GM18868 (cell line): Measurements from ENCODE around the gene STK4.

ENCODE experiments used
- ATAC-seq: cut with Tn5 transposase; IDR thresholded peaks from one replicate; pipeline ENCODE4 v1.9.1; 2021; ENCODE audit warnings: mild to moderate bottlenecking, moderate library complexity; ENCODE audit not compliant: unreplicated experiment

STK4 gene

DNA sequence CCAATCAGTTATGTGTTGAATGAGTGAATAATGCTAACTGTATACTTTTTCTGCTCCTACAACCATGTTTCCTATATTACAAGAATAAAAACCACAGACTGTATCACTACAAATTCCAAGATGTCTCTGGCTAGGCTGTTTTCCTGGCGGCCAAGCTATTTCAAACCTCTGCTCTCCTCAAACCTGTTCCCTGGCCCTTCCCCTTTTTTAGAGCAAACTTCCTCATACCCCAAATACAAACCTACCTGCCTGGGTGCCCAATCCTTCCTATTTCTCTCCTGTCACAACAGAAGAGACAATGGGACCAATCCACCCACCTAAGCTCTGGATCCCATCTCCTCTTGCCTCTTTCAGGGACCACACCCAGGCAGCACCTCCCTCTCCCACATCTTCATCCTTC, 13.6 kb upstream of the STK4 start:
- no peak for ATAC-seq

DNA sequence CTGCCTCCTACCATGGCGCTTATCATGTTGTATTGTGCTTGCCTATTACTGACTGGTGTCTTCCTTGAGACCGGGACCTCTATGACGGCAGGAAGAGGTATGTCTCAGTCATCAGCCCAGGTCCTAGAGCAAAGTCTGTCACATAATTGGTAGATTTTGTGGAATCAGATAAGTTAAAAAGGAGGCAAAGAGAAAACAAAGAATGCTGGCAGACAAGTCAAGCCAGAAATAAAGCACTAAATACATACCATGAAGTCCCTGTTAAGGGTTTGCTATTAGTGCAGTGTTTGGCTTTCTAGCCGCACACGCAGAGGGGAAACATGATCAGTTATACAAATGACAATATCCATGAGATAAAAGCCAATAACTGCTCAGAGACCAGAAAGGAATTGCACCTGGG, 12.1 kb upstream of the STK4 start:
- ATAC-seq = no peak

DNA sequence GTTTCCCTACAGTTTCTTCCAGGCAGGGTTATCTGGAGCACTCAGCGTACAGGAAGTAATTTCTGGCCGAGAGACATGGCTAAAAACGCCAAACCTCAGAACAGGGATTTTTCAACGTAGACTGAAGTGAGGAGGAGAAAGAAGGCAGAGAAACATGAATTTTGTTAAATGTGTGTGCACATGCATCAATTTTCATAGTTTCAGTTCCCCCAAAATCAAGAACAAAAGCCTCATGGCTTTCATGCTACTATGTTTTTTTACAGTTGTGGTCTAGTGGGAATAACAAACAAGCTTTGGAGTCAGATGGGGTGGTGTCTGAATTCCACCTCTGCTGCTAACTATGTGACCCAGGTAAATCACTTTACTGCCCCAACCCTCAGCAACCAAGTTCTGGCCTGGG, 11.0 kb upstream of the STK4 start:
- ATAC-seq = no peak

DNA sequence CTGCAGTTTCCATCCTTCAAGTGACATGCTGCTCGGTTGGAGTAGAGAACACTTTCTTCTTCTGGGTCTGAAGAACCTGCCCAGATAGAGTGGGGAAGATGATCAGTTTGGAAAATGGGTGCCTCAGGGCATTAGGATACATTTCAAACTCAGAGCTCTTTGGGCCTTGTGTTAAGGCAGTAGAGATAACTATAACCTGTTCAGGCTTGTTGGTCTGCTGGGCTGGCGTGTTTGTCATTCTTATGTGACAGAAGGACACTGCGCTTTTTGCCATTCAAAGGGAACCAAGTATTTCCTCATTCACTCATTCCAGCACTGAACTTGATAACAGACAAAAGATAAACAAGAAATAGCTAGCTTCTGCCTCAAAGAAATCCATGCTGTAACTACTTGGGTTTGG, 9.9 kb upstream of the STK4 start:
- ATAC-seq = no peak

DNA sequence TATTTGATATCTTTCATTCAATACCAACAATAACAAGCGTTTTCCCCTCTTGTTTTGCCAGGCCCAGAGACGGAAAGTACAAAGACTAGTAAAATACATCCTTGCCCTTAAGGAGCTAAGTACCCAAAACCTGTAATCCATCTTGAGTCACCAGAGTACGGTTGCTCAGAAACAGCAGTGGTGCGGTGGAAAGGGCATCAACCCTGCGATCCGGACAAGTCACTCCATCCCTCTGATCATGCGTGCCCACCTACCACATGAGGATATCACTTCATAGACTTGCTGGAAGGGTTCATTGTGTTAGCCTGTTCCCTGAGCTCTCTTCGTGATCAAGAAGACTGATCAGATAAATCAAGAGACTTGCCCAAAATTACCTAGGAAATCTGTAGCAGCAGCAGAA, 8.0 kb upstream of the STK4 start:
- no peak for ATAC-seq

DNA sequence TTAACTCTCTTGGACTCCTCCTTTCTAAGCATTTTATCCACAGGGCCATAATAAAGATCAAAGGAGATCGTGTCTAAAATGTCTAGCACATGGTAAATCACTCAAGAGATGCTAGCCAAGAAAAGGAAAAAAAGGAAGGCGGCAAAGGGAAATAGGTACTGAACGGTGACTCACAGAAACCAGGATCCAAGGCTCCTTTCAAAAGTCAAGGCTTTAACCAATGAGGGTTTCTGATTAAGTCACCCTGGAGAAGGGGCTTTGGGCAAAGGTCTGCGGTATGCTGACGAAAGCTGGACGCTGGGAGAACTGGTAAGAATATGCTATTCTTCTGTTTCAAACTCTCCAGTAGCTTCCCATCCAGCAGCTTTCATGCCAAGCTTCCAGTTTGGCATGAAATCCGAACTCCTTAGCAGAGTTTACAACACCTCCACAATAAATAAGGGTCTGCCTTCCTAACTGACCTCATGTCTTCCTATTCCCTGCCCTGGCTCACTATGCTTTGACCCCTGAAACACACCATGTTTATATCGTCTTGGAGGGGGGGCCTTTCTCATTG, 7.2 kb upstream of the STK4 start:
- no peak for ATAC-seq

DNA sequence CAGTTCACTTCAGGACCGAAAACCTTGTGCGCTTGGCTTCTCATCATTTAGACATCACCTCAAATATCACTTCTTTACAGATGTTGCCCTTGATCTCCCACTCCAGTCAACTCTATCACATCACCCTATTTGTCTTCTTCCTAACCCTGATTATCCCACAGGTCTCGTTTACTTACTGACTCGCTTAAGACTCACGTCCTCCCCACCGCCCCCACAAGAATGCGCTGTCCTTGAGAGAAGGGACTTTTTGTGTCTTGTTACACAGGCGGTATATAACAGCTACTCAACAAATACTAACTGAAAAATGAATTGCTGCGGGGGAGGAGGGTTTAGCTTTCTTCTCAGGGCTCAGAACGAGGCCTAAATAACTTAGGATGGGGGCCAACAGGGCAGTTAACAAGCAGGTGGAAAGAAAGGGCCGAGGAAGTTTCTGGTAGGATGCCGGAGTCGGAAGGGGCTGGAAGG, 6.6 kb upstream of the STK4 start:
- ATAC-seq = peak; percentile 18

DNA sequence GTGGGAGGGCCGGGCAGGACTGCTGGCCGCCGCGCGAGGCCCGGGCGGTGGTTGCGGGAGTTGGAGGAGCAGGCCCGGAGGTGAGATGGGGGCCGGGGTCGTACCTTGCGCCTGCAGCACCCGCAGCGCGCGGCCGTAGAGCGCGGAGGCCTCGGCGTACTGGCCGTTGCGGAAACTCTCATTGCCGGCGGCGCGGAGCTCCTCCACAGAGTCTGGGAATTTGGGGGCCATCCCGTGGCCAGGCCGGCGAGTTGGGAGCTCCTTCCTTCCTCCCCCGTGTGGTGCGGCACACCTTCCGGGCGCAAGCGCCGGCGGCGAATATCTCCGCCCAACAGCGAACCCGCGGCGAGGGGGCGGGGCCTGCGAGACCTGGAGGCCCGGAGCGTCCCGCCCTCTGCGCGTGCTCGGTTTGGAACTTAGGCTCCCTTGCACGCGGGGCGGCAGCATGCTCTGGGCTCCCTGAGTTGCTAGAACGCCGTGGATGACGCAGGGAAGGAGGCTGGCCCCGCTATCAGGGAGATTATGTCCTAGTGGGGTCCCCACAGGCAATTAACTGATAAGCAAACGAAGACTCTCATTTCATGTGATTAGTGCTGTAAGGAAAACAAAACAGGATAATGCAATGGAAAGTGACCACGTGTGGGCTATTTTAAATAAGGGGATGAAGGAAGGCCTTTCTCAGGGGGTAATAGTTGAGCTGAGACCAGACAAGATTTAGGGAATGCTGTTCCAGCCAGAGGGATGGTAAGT, 6.0 kb upstream of the STK4 start, which contains the start of gene TOMM34:
TSS of gene TOMM34 (minus strand) at position 295 of the 750 bp plus-strand sequence. CDS start at position 231, 64 bp downstream.
- ATAC-seq = peak; percentile 92

DNA sequence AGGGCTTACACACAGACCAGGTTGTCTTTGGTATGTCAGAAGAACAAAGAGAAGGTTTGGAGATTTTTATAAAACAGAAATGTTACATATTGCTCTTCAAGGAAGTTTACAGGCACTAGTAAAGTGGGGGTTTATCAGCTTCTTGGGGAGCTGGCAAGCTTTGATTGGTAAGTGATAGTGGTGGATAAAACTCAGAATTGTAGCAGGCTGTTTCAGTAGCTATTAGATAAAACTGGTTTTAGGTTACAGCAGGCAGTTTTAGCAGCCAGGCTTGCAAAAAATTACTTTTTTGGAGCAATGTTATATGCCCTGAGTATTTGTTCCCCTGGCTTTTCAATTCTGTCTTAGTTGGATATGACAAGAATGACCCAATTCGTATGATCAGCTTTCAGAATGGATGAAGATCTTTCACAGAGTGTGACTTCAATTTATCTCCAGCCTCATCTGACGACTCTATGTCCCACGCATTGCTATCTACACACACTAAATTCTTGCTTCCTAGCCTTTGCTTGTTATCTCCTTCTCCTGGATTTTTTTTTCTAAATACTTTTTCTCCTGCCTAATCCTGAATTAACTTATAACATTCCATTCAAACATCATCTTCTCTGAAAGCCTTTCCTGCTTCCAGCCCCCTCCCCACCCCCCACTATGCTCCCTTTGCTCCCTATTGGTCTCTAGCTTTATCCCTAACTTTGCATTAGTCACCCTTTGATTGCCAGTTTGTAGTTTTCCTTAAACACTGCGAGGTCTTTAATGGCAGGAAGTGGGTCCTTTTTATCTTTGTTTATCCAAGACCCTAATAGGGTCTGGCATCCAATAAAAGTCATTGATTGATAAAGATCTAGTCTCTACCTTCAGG, 5.1 kb upstream of the STK4 start:
- no peak for ATAC-seq

DNA sequence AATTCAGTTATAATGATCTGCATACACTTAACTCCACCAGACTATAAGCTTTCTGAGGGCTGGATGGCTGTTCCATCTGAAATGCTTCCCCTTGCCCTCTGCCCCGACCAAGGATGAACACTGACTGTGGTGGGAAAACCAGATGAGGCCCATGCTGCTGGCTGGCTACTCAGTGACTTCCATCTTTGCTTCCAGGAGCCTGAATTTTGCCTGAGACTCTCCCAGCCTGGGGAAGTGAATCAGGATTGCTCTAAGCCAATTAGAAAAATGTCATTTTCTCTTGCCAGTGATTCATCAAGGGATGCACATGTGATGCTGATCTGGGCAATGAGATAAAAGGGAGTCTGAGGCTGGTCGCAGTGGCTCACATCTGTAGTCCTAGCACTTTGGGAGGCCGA, 4.4 kb upstream of the STK4 start:
- no peak for ATAC-seq

DNA sequence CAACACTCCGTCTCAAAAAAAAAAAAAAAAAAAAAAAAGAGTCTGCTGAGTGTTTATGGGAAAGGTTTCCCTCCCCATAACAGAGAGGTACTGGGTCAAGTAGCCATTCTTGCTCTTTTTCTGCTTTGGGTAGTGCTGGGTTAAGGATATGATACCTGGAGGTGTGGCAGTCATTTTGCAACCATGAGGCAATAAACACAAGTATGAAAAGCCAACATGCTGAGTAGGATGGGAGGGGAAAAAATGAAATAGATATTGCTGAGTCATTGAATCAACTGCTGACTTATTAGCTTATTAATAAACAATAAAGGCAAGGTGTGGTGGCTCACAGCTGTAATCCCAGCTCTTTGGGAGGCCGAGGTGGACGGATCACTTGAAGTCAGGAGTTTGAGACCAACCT, 3.8 kb upstream of the STK4 start:
- no peak for ATAC-seq

DNA sequence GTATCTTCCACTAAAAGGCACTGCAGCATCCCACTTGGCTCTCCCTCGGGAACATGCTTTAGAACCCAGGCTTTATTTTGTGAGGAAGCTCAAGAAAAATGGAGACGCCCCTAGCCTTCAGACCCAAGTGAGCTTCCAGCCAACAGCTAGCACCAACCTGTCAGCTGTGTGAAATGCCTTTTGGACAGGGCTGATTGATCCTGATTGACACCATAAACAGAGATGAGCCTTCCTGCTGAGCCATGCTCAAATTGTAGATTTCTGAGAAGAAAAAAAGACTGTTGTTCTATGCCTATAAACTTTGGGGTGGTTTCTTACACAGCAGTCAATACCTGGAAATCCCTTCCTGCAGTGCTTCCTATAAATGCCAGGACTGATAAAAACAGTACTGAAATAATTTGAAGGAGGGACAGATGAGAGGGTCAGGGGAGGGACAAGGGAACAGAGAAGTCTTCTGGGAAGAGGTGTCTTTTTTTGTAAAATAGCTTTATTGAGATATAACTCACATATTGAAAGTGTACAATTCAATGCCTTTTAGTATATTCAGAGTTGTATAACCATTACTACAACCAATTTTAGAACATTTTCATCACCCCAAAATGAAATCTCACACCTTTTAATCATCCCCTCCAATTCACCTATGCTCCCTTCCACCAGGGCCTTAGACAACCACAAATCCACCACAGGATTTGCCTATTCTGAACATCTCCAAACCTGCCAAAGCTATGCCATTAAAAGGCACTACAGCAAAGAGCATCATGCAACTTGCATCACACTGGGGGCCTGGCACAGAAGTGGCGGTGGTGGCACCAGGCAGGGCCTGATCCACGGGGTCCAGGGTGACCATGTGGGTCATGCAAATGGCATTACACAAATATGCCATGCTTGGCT, 2.7 kb upstream of the STK4 start:
- no peak for ATAC-seq

DNA sequence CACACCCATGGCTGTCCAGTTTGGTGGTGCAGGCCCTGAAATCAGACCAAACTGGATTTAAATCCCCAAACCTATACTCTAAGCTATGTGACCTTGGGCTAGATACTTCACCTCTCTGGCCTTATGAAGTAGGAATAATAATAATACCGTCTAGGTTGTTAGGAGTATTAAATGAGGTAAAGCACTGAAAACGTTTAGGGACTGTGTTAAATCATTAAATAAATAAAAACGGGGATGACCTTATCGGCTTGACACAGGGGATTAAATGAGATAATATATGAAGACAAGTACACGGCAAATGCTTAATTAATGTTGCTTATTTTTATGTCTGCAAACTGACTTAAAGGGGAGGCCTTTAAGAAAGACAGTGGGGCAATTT, 672 bp upstream of the STK4 start:
- no peak for ATAC-seq

DNA sequence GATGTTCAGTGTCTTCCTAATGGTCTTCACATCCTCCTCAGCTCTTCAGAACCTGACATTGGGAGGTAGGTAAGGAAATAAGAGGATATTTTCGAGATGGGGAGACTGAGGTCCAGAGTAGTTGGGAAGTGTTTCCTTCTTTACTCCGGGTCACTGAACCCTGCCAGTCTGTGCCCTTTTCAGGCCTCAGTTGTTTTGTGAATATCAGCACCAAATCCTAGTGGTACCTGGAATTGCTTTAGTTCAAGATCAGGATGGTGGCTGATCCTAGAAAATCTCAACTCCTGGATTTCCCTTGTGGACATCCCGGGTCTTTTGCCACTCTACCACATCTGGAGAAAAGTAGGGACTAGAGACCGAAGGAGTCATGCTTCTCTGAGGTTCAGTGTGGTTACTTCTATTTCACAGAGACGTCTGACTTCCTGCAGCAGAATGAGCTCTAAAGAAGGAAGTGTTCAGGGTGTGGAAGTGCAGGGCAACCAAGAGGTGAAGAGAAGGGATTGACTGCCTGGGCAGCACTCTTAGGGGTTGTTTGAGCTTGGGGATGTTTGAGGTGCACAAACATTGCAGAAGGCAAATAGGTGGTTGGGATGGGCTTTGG, 995 bp downstream of the STK4 start:
- no peak for ATAC-seq

DNA sequence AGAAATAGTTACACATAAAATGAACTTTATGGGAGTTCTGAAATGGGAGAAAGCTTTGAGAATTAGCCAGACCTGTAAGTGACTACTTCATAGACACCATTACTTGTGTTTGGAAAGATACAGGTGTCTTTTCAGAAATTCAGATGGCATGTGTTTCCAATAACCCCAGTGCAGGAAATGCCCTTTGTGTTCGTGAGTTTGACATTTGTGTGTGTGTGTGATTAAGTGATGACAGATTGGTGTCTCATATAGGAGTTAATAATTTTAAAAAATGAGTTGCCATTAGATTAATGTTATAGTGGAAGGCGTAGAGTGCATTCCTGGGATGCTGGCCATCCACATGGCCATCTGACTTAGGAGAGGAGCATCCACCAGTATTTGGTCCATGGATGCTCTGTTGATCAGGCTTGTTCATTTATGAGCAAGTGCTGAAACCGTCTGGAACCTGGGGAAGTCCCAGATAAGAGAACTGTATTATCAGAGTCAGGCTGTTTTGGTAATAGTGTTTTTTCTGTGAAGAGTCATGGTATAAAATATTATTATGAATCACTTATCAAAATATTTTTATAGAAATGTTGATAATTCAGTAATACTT, 3.1 kb downstream of the STK4 start:
- ATAC-seq = no peak

DNA sequence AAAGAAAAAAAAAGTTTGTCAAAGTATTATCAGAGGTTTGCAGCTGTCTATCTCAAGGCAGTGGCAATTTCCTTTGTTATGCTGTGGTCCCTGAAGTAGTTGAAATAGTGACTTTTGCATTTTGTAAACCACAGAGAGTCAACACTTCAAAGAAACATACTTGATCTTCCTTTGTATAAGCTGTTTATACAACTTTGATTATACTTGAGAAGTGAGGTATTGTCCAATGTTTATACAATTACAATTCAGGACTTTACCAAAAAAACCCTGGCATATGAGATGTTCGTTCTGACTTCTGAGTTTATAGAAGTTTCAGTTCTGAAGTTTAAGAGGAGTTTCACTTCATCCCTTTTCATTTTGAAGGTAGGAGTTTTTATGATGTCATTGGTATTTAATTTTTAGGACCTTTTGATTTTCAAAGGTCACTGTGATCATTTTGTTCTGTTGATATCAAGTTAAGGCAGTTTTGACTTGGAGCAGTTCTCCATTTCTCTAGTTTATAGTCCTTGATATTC, 4.0 kb downstream of the STK4 start:
- ATAC-seq = no peak

DNA sequence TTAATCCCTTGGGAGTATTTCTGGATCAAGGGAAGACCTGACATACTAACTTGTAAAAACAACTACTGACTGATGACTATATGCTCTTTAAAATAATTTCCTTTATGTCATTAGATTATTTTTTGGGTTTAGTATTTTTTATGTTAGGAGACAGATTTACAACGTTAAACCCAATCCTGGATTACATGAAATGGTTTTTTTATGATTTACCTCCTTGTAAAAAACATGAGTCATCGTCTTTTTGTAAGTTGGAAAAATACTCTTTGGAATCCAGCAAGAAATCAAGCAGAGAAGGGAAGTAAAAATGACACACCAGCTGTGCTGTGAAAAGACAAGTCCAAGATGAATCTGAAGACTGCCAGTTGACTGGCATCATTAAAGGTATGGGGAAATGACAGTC, 6.7 kb downstream of the STK4 start:
- ATAC-seq = no peak

DNA sequence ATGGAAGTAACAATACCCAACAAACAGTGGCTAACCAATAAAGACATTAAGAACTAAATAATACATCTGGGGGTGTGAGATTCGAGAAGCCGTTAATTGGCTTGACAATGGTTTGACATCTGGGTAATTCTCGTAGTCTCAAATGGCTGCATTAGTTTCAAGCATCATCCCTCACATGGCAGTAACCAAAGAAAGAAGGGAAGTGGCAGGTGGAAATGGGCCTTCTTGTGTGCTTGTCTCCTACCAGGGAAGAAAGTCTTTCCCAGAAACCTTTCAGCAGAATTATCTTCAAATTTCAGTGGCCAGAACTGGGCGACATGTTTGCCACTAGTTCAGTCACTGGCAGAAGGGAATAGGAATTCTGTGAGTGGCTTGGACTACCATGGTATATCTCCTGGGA, 10.4 kb downstream of the STK4 start:
- ATAC-seq = no peak

DNA sequence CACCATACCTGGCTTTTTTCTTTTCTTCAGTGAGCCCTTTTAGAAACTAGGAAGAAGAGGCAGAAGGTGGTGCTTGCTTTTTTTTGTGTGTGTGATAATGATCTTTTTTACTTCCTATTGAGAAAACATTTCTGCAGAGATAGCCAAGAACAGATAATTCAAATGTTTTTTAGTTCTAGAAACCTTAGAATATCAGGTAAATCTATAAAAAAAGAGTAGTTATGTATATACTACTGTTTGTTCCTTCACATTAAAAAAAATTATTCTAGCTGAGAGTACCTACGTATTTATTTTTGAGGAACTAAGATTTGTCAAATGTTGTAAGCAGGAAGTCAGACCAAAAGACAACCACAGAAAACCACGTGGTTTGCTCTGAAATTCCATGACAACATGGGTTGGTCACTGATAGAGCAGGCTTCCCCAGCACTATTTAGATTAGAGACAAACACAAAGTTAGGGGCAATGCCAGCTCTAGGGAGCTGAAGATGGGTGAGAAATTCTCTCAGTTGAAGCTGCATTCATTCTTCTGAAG, 12.8 kb downstream of the STK4 start:
- ATAC-seq = peak; percentile 90
